ENCODE data around the gene CFAP141.

The CFAP141 gene

DNA sequence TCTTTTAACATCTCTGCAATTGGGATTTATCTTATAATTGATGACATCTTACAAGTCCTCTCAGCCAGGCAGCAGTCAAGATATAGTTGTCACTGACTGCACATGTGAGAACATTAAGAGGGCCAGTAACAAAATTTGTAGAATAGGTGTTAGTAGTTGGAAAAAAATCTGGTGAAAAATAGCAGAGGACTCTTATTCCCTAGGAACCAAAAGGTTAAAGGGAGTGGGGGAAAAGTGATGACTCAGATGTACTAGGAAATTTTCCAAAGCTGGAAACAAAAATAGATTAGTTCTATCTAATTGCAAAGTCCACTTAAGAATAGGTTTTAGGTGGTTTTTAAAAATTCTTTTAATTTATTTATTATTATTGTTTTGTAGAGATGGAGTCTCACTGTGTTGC, 54.8 kb downstream of the CFAP141 start:
- H3K9me3 Mint-ChIP-seq, result no peaks in the 10 kb centered on the region
- no peak overlapping the region for H3K27ac Mint-ChIP-seq
- TF ChIP-seq, protein P1, sequence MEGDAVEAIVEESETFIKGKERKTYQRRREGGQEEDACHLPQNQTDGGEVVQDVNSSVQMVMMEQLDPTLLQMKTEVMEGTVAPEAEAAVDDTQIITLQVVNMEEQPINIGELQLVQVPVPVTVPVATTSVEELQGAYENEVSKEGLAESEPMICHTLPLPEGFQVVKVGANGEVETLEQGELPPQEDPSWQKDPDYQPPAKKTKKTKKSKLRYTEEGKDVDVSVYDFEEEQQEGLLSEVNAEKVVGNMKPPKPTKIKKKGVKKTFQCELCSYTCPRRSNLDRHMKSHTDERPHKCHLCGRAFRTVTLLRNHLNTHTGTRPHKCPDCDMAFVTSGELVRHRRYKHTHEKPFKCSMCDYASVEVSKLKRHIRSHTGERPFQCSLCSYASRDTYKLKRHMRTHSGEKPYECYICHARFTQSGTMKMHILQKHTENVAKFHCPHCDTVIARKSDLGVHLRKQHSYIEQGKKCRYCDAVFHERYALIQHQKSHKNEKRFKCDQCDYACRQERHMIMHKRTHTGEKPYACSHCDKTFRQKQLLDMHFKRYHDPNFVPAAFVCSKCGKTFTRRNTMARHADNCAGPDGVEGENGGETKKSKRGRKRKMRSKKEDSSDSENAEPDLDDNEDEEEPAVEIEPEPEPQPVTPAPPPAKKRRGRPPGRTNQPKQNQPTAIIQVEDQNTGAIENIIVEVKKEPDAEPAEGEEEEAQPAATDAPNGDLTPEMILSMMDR (IDR thresholded peaks at IDR 0.05), result no peak
- no peaks in the 10 kb centered on the region for H3K27me3 Mint-ChIP-seq (ENCODE audit: low read depth, poor library complexity)
- no peak overlapping the region for H3K4me3 Mint-ChIP-seq
- DNase-seq, result no peak
- H3K36me3 Mint-ChIP-seq (ENCODE audit: low read depth), result peaks cover 6% of the 10 kb centered on the region
- H3K4me1 Mint-ChIP-seq, result peaks cover 3% of the 10 kb centered on the region

Data from nephron progenitor cell (in vitro differentiated cells).